ENCODE results near the gene ARL8A. TPM values are rescaled to one million over a fixed set of nuclear protein-coding genes. Genes with fewer than 3 reads are reported as not detected.
"Not testable (repeated sequence)": the region's sequence is repeated elsewhere in the genome, so short reads cannot be mapped to it uniquely, and the experiment has no call there.

Gene ARL8A
- total RNA-seq, 2 donors from 2014 or later: 45.4 to 49.2 TPM

- no peak for DNase-seq
- no peak for ATAC-seq
- intact Hi-C loops (cut with DNase I, micrococcal nuclease): no loop called here
Measured at GRCh38 chr1:202127836-202128622, 16.5 kb downstream of the ARL8A start.

GRCh38 chr1:202127061-202127460 is 17.5 kb downstream of the ARL8A start:
- ATAC-seq (no peak), DNase-seq (no peak)
- intact Hi-C loops (cut with DNase I, micrococcal nuclease): no loop called here

- ATAC-seq (no peak), DNase-seq (no peak)
- intact Hi-C loops (cut with DNase I, micrococcal nuclease): no loop called here
Measured at GRCh38 chr1:202126426-202126825, 18.1 kb downstream of the ARL8A start.

- intact Hi-C loops (cut with DNase I, micrococcal nuclease): no loop called here
- ATAC-seq (no peak), DNase-seq (no peak)
Measured at GRCh38 chr1:202125611-202126010, 18.9 kb downstream of the ARL8A start.

- no peak for DNase-seq
- intact Hi-C loops (cut with DNase I, micrococcal nuclease): no loop called here
- ATAC-seq: no peak
Measured at GRCh38 chr1:202124142-202124541, 20.4 kb downstream of the ARL8A start.

GRCh38 chr1:202123336-202123813 is 21.2 kb downstream of the ARL8A start:
- intact Hi-C loops (cut with DNase I, micrococcal nuclease): no loop called here
- ATAC-seq: no peak
- no peak for DNase-seq

GRCh38 chr1:202122639-202123335 is 21.8 kb downstream of the ARL8A start, which contains the start of gene GPR37L1:
TSS of gene GPR37L1 (plus strand) at chr1:202122917. CDS start at chr1:202122964, 47 bp downstream.
- DNase-seq (no peak), ATAC-seq (no peak)
- intact Hi-C loops (cut with DNase I, micrococcal nuclease): no loop called here

GRCh38 chr1:202121006-202121405 is 23.5 kb downstream of the ARL8A start:
- DNase-seq (no peak), ATAC-seq (no peak)
- intact Hi-C loops (cut with DNase I, micrococcal nuclease): no loop called here

GRCh38 chr1:202117898-202118371 is 26.6 kb downstream of the ARL8A start:
- ATAC-seq: peak; percentile 52
- intact Hi-C loops (cut with DNase I, micrococcal nuclease): loop anchor here in 1 of 2 donors (5.0 kb wide), 1 partner anchor 106 kb away; the partner anchor contains the start of gene ELF3

GRCh38 chr1:202116287-202116686 is 28.2 kb downstream of the ARL8A start:
- DNase-seq (no peak), ATAC-seq (no peak)
- intact Hi-C loops (cut with DNase I, micrococcal nuclease): loop anchor here in 1 of 2 donors (5.0 kb wide), 1 partner anchor 104 kb away; the partner anchor contains the start of gene ELF3

More at GRCh38 chr1:202117898-202118371, 26.6 kb downstream of the ARL8A start:
- peak in 1 of 2 donors; percentile 37 for DNase-seq

GRCh38 chr1:202113690-202114300 is 30.7 kb downstream of the ARL8A start:
- intact Hi-C loops (cut with DNase I, micrococcal nuclease): no loop called here
- DNase-seq (no peak), ATAC-seq (peak; percentile 13)

GRCh38 chr1:202112859-202113689 is 31.5 kb downstream of the ARL8A start:
- intact Hi-C loops (cut with DNase I, micrococcal nuclease): no loop called here
- DNase-seq (peak; percentile 49 to 72), ATAC-seq (peak; percentile 57)

GRCh38 chr1:202111589-202111988 is 32.9 kb downstream of the ARL8A start:
- ATAC-seq; DNase-seq; intact Hi-C loops (cut with DNase I, micrococcal nuclease): not testable (repeated sequence)

- DNase-seq (no peak), ATAC-seq (no peak)
- intact Hi-C loops (cut with DNase I, micrococcal nuclease): no loop called here
Measured at GRCh38 chr1:202110977-202111376, 33.6 kb downstream of the ARL8A start.

- DNase-seq: peak; percentile 78 to 95
- intact Hi-C loops (cut with DNase I, micrococcal nuclease): no loop called here
Measured at GRCh38 chr1:202107801-202108731, 36.5 kb downstream of the ARL8A start.

GRCh38 chr1:202107321-202107761 is 37.2 kb downstream of the ARL8A start:
- intact Hi-C loops (cut with DNase I, micrococcal nuclease): no loop called here
- ATAC-seq (peak; percentile 37), DNase-seq (peak; percentile 79 to 81)

More at GRCh38 chr1:202107801-202108731, 36.5 kb downstream of the ARL8A start:
- ATAC-seq: peak; percentile 64

All from left colon (tissue), 2 donors.